PFSK-1 (cell line): ENCODE results near the gene EDC3.
A peak's percentile ranks its signal among the peaks of the same experiment; 100 is the strongest.

Source experiments
- FOXP2 ChIP-seq: optimal IDR thresholded peaks from 2 replicates; pipeline ENCODE3; 2011; ENCODE audit warnings: borderline replicate concordance, control low read depth, inconsistent platforms; ENCODE audit not compliant: insufficient read depth; ENCODE audit errors: extremely low read length, extremely low read depth
- POLR2AphosphoS5 ChIP-seq: IDR thresholded peaks from 2 replicates; pipeline ENCODE4 v1.6.1; 2012; ENCODE audit warnings: low read depth, mild to moderate bottlenecking, control low read depth, low read length, moderate library complexity
- REST ChIP-seq, 2 experiments: IDR thresholded peaks; 2 replicates each; pipeline versions ENCODE4 v1.6.1 to v1.8.0; 2011 to 2012; ENCODE audit warnings: low read depth in 2 of 2, low read length in 2 of 2, control low read depth in 1 of 2, inconsistent platforms in 1 of 2, mild to moderate bottlenecking in 1 of 2, moderate library complexity in 1 of 2; ENCODE audit not compliant: insufficient read depth in 1 of 2
- SIN3A ChIP-seq: IDR thresholded peaks from 2 replicates; pipeline ENCODE4 v1.6.1; 2012; ENCODE audit warnings: mild to moderate bottlenecking, low read length, moderate library complexity, borderline replicate concordance; ENCODE audit not compliant: insufficient read depth
- TAF1 ChIP-seq: IDR thresholded peaks from 2 replicates; pipeline ENCODE4 v1.6.1; 2012; ENCODE audit warnings: low read length, control low read depth, borderline replicate concordance; ENCODE audit not compliant: insufficient read depth

Gene EDC3

GRCh38 chr15:74725845-74726773 is 30.3 kb upstream of the EDC3 start:
- TF ChIP-seq POLR2AphosphoS5 (0 out of 2 replicates have a peak, but pooled peaks have one; percentile 18), TAF1 (no peak)

- TF ChIP-seq POLR2AphosphoS5 (no peak), FOXP2 (no peak), TAF1 (no peak), REST (IDR thresholded peaks at IDR 0.05; ENCODE audit: insufficient read depth in 1 of 2, low read depth in 2 of 2, low read length in 2 of 2) (no peak), SIN3A (no peak)
Observed at GRCh38 chr15:74725225-74725774, 29.5 kb upstream of the EDC3 start, which contains the start of gene CYP1A1. TSS of gene CYP1A1 (minus strand) at chr15:74725528. CDS start at chr15:74723097, 2,431 bp downstream.

GRCh38 chr15:74724570-74725224 is 28.9 kb upstream of the EDC3 start:
- TF ChIP-seq POLR2AphosphoS5 (no peak), SIN3A (no peak), FOXP2 (no peak), REST (IDR thresholded peaks at IDR 0.05; ENCODE audit: insufficient read depth in 1 of 2, low read depth in 2 of 2, low read length in 2 of 2) (no peak), TAF1 (no peak)

- no peak for TF ChIP-seq REST (IDR thresholded peaks at IDR 0.05; ENCODE audit: insufficient read depth in 1 of 2, low read depth in 2 of 2, low read length in 2 of 2)
- no peak for TF ChIP-seq SIN3A
- TF ChIP-seq FOXP2 = no peak
- TF ChIP-seq POLR2AphosphoS5 = no peak
- no peak for TF ChIP-seq TAF1
Observed at GRCh38 chr15:74723754-74724334, 28.0 kb upstream of the EDC3 start.

- TF ChIP-seq REST (IDR thresholded peaks at IDR 0.05; ENCODE audit: insufficient read depth in 1 of 2, low read depth in 2 of 2, low read length in 2 of 2) = no peak
- TF ChIP-seq TAF1 = no peak
- no peak for TF ChIP-seq SIN3A
- no peak for TF ChIP-seq POLR2AphosphoS5
- TF ChIP-seq FOXP2 = no peak
Observed at GRCh38 chr15:74723187-74723586, 27.4 kb upstream of the EDC3 start.
